Esophagus mucosa (tissue), 1 donor: ENCODE results near the gene AAR2. TPM values are rescaled to one million over a fixed set of nuclear protein-coding genes. Genes with fewer than 3 reads are reported as not detected.

Experiments
- ATAC-seq: fragments of 200-7000 bp; cut with Tn5 transposase; one replicate; pipeline ENCODE4 v1.9.1; 2020
- total RNA-seq: library from RNA; stranded (reverse); gene quantifications from one replicate; pipeline ENCODE4 v1.2.4, GENCODE V29; 2023
- donor health status: DM: yes; HTN: yes; CAD: no.

Gene AAR2
- total RNA-seq, 1 donor from 2014 or later = 13.3 TPM

- ATAC-seq = no peak
These were observed 26.2 kb downstream of the AAR2 start for GRCh38 chr20:36262440-36262839.

GRCh38 chr20:36264426-36265246 is 28.4 kb downstream of the AAR2 start:
- no peak for ATAC-seq

- ATAC-seq = no peak
These were observed 29.9 kb downstream of the AAR2 start for GRCh38 chr20:36266189-36266588.

GRCh38 chr20:36267605-36268381 is 31.5 kb downstream of the AAR2 start:
- ATAC-seq = peak; percentile 12

- no peak for ATAC-seq
These were observed 32.4 kb downstream of the AAR2 start for GRCh38 chr20:36268440-36269342.

GRCh38 chr20:36269507-36269906 is 33.2 kb downstream of the AAR2 start:
- no peak for ATAC-seq

GRCh38 chr20:36270744-36271638 is 34.7 kb downstream of the AAR2 start:
- ATAC-seq = no peak

GRCh38 chr20:36271639-36272546 is 35.6 kb downstream of the AAR2 start:
- ATAC-seq = no peak

- no peak for ATAC-seq
These were observed 36.4 kb downstream of the AAR2 start for GRCh38 chr20:36272547-36273220.

GRCh38 chr20:36273414-36274180 is 37.3 kb downstream of the AAR2 start:
- no peak for ATAC-seq

GRCh38 chr20:36274181-36274841 is 38.0 kb downstream of the AAR2 start:
- ATAC-seq = no peak

GRCh38 chr20:36275011-36275410 is 38.7 kb downstream of the AAR2 start:
- no peak for ATAC-seq

- no peak for ATAC-seq
These were observed 39.3 kb downstream of the AAR2 start for GRCh38 chr20:36275441-36276189.

GRCh38 chr20:36277546-36277945 is 41.3 kb downstream of the AAR2 start:
- ATAC-seq = no peak

- no peak for ATAC-seq
These were observed 43.1 kb downstream of the AAR2 start for GRCh38 chr20:36279362-36279761.

- no peak for ATAC-seq
These were observed 43.5 kb downstream of the AAR2 start for GRCh38 chr20:36279776-36280175.

- no peak for ATAC-seq
These were observed 45.6 kb downstream of the AAR2 start for GRCh38 chr20:36281785-36282380.
